Choroid plexus epithelial cell (primary cell): Measurements from ENCODE around the gene HMGCLL1.
A peak's percentile ranks its signal among the peaks of the same experiment; 100 is the strongest.

Experiments used
- DNase-seq: peaks from one replicate; pipeline ENCODE4 v3.0.0-alpha.2; 2010; ENCODE audit warnings: low read depth
- H3K4me3 ChIP-seq: 2 replicates; pipeline ENCODE4 v1.5.1; 2011; ENCODE audit warnings: low read depth, mild to moderate bottlenecking, control low read depth, low read length, moderate library complexity
- CTCF ChIP-seq: conservative IDR thresholded peaks from 2 replicates; pipeline ENCODE4 v1.5.1; 2011; ENCODE audit warnings: low read depth, mild to moderate bottlenecking, control low read depth, inconsistent platforms, low read length, moderate library complexity

Gene HMGCLL1

GRCh38 chr6:55492259-55492658, 86.7 kb downstream of the HMGCLL1 start:
- no peak for DNase-seq
- no peak overlapping the region for H3K4me3 ChIP-seq
- TF ChIP-seq CTCF: no peak

GRCh38 chr6:55490871-55491270, 88.1 kb downstream of the HMGCLL1 start:
- TF ChIP-seq CTCF: no peak
- H3K4me3 ChIP-seq: no peak overlapping the region
- peak; percentile 5 for DNase-seq

- no peak for TF ChIP-seq CTCF
These were observed 104.6 kb downstream of the HMGCLL1 start for GRCh38 chr6:55474382-55474781.

GRCh38 chr6:55473722-55474121, 105.3 kb downstream of the HMGCLL1 start:
- no peak for DNase-seq
- TF ChIP-seq CTCF: no peak
- H3K4me3 ChIP-seq: no peak overlapping the region

More at GRCh38 chr6:55474382-55474781, 104.6 kb downstream of the HMGCLL1 start:
- no peak overlapping the region for H3K4me3 ChIP-seq
- no peak for DNase-seq

- H3K4me3 ChIP-seq: no peak overlapping the region
- TF ChIP-seq CTCF: no peak
- DNase-seq: peak; percentile 70
These were observed 109.0 kb downstream of the HMGCLL1 start for GRCh38 chr6:55469951-55470366.

GRCh38 chr6:55456016-55456415, 123.0 kb downstream of the HMGCLL1 start:
- H3K4me3 ChIP-seq: no peak overlapping the region
- no peak for TF ChIP-seq CTCF
- no peak for DNase-seq

- no peak for TF ChIP-seq CTCF
- no peak overlapping the region for H3K4me3 ChIP-seq
- peak; percentile 52 for DNase-seq
These were observed 129.0 kb downstream of the HMGCLL1 start for GRCh38 chr6:55450005-55450404.
